RWPE2 (cell line): ENCODE results near the gene ME2.
"Not testable (repeated sequence)": the region's sequence is repeated elsewhere in the genome, so short reads cannot be mapped to it uniquely, and the experiment has no call there.

Experiments used
- ATAC-seq: fragments of 200-7000 bp; cut with Tn5 transposase; 3 replicates; pipeline ENCODE4 v1.9.1; 2021; ENCODE audit warnings: low read depth
- DNase-seq: peaks from one replicate; pipeline ENCODE4 v3.0.0-alpha.2; 2020; ENCODE audit warnings: low spot score
- H3K27ac ChIP-seq: fragments of 450-650 bp; 2 replicates; pipeline ENCODE4 v1.5.1; 2017; ENCODE audit warnings: mild to moderate bottlenecking; ENCODE audit not compliant: poor library complexity, severe bottlenecking
- H3K27me3 ChIP-seq: fragments of 250-450 bp; sonication (Bioruptor Pico); 2 replicates; pipeline ENCODE4 v1.5.1; 2021; ENCODE audit warnings: mild to moderate bottlenecking, moderate library complexity; ENCODE audit not compliant: insufficient read depth, poor library complexity, severe bottlenecking
- H3K36me3 ChIP-seq: fragments of 250-450 bp; sonication (Bioruptor Pico); 2 replicates; pipeline ENCODE4 v1.5.1; 2020; ENCODE audit warnings: low read depth, mild to moderate bottlenecking, moderate library complexity
- H3K4me1 ChIP-seq: fragments of 250-450 bp; sonication (Bioruptor Pico); 2 replicates; pipeline ENCODE4 v1.5.1; 2021; ENCODE audit warnings: mild to moderate bottlenecking, moderate library complexity; ENCODE audit not compliant: insufficient read depth, poor library complexity, severe bottlenecking
- H3K4me3 ChIP-seq: fragments of 250-450 bp; sonication (Bioruptor Pico); 2 replicates; pipeline ENCODE4 v1.5.1; 2021; ENCODE audit warnings: mild to moderate bottlenecking, moderate library complexity; ENCODE audit not compliant: severe bottlenecking
- H3K9me3 ChIP-seq: fragments of 250-450 bp; sonication (Bioruptor Pico); 2 replicates; pipeline ENCODE4 v1.5.1; 2021; ENCODE audit warnings: mild to moderate bottlenecking, moderate library complexity; ENCODE audit not compliant: severe bottlenecking
- TF ChIP-seq, protein P1 (sequence below): fragments of 450-650 bp; IDR thresholded peaks from one replicate; pipeline ENCODE4 v1.5.1; 2017; ENCODE audit warnings: mild to moderate bottlenecking, moderate library complexity; ENCODE audit not compliant: poor library complexity, severe bottlenecking

Gene ME2

DNA sequence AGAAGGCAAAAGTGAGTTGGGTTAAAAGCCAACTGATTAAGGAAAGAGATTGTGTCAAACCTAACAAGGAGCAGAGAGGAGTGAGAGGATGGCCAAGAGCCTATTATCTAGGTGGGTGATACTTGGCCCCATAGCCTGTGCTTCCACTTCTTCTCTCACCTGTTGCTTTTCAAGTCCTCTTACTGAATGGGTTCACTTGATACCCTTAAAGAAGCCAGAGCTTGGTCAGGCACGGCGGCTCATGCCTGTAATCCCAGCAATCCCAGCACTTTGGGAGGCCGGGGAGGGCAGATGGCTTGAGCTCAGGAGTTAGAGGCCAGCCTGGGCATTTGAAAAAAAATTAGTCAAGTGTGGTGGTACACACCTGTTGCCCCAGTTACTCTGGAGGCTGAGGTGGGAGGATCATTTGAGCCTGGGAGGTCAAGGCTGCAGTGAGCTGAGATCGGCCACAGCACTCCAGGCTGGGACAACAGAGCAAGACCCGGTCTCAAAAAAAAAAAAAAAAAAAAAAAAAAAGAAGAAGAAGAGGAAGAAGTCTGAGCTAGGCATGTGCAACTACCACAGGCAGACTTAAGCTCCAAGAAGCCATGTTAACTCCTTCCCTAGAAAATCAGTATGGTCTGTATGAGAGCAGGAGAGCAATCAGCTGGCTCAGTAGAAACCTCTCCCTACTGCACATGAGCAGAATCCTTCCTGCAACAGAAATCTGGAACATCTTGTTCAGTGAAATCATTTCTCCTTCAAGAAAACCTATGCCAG is 28.4 kb upstream of the ME2 start:
- DNase-seq (no peak), ATAC-seq (no peak)
- Histone ChIP-seq H3K9me3 (no peaks in the 10 kb centered on the region), H3K27me3 (no peaks in the 10 kb centered on the region), H3K4me1 (peaks cover 11% of the 10 kb centered on the region), H3K36me3 (no peaks in the 10 kb centered on the region), H3K4me3 (no peak overlapping the region), H3K27ac (no peak overlapping the region)
- TF ChIP-seq, protein P1, sequence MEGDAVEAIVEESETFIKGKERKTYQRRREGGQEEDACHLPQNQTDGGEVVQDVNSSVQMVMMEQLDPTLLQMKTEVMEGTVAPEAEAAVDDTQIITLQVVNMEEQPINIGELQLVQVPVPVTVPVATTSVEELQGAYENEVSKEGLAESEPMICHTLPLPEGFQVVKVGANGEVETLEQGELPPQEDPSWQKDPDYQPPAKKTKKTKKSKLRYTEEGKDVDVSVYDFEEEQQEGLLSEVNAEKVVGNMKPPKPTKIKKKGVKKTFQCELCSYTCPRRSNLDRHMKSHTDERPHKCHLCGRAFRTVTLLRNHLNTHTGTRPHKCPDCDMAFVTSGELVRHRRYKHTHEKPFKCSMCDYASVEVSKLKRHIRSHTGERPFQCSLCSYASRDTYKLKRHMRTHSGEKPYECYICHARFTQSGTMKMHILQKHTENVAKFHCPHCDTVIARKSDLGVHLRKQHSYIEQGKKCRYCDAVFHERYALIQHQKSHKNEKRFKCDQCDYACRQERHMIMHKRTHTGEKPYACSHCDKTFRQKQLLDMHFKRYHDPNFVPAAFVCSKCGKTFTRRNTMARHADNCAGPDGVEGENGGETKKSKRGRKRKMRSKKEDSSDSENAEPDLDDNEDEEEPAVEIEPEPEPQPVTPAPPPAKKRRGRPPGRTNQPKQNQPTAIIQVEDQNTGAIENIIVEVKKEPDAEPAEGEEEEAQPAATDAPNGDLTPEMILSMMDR, result no peak

DNA sequence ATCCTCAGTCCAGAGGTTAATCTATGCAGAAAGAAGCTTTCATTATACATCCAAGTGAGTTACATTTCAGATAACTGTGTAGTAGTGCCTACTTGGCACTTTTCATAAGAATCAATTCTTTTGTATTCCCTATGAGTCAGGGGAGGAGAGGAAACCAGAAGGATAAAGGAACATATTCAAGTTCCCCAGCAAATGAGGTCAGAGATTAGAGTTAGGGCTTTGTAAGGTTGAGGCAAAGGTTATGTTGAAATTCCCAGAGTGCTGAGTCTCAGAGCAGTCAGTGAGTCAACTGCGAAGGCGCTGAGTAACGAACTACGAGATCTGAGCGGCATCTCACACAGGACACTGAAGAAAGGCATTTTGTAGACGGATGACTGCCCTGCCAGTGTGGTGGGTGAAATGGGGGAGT is 25.1 kb upstream of the ME2 start:
- no peaks in the 10 kb centered on the region for H3K36me3 ChIP-seq
- peak overlapping the region; percentile 78 for H3K27ac ChIP-seq
- peak; percentile 64 for DNase-seq
- ATAC-seq, result peak; percentile 97
- H3K9me3 ChIP-seq, result no peaks in the 10 kb centered on the region
- H3K4me3 ChIP-seq, result no peak overlapping the region
- H3K4me1 ChIP-seq, result peaks cover 11% of the 10 kb centered on the region
- TF ChIP-seq, protein P1, result no peak
- no peaks in the 10 kb centered on the region for H3K27me3 ChIP-seq

DNA sequence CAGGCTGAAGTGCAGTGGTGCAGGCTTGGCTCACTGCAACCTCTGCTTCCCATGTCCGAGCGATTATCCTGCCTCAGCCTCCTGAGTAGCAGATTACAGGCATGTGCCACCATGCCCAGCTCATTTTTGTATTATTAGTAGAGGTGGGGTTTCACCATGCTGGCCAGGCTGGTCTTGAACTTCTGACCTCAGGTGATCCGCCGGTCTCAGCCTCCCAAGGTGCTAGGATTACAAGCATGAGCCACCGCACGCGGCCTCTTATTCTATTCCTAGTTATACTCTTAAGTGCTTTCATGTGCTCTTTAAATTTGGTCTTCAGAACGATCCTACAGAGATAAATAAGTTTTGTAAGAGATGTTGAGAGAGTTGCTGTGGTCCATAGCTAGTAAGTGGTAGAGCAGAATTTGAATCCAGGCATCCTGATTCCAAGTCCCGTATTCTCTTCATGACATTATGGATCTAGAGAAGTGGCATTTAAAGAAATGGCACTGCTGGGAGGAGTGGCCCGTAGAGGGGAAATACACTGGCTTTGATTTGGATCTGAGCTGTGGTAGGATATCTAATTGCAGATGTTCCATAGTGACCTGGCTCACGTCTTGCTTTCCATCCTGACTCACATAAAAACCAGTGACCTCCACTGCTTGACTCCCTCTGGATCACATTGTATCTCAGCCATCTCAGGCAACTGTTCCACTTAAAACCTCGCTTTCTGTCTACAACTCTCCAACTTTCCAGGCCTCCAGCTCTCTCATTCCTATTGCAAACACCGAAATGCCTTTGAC is 22.8 kb upstream of the ME2 start:
- Histone ChIP-seq H3K9me3 (no peaks in the 10 kb centered on the region), H3K27ac (no peak overlapping the region), H3K4me3 (no peak overlapping the region), H3K4me1 (peaks cover 11% of the 10 kb centered on the region), H3K36me3 (no peaks in the 10 kb centered on the region), H3K27me3 (no peaks in the 10 kb centered on the region)
- ATAC-seq, result no peak
- TF ChIP-seq, protein P1, result no peak
- no peak for DNase-seq

DNA sequence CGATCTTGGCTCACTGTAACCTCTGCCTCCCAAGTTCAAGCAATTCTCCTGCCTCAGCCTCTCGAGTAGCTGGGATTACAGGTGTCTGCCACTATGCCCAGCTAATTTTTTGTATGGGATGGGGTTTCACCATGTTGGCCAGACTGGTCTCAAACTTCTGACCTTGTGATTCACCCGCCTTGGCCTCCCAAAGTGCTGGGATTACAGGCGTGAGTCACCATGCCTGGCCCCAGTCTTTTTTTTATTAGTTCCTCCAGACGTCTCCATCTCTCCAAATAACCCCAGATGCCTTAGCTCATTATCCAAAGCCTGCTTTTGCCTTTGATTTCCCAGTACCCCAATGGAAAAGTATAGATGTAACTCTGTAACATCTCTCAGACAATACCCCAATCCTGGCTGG is 21.8 kb upstream of the ME2 start:
- H3K9me3 ChIP-seq, H3K36me3 ChIP-seq, H3K27ac ChIP-seq, ATAC-seq, H3K27me3 ChIP-seq, DNase-seq, H3K4me3 ChIP-seq: not testable (repeated sequence)
- peaks cover 11% of the 10 kb centered on the region for H3K4me1 ChIP-seq

DNA sequence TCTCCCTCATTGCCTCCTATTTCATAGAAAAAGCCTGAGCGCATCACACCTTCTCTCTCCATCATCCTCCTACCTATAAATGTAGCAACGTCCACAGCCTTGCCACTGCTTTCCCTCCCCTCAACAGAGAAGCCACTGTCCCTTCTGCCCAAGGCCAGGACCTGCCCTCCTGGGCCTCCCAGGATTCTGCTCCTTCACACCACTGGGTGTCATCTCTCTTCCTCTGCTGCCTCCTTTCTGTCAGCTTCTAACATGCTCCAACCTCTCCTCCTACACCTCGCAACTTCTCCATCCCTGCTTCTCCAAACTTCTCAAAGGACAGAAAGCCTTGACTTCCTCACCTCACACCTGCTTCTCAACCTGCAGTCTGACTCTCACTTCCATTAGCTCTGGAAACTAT is 21.2 kb upstream of the ME2 start:
- Histone ChIP-seq H3K4me1 (peaks cover 11% of the 10 kb centered on the region), H3K4me3 (no peak overlapping the region), H3K27me3 (no peaks in the 10 kb centered on the region), H3K36me3 (no peaks in the 10 kb centered on the region), H3K9me3 (no peaks in the 10 kb centered on the region), H3K27ac (no peak overlapping the region)
- TF ChIP-seq, protein P1, result no peak
- ATAC-seq (no peak), DNase-seq (no peak)
